Omental fat pad (tissue), 4 donors: ENCODE data around the gene SMARCD1. TPM values are rescaled to one million over a fixed set of nuclear protein-coding genes. Genes with fewer than 3 reads are reported as not detected.

Source experiments
- ATAC-seq: fragments of 150-250 bp; one replicate; pipeline ENCODE4 v1.9.1; 2016; ENCODE audit warnings: mild to moderate bottlenecking, moderate library complexity; ENCODE audit not compliant: low FRiP score
- DNase-seq: peaks from one replicate; pipeline ENCODE4 v3.0.0-alpha.2; 2019; ENCODE audit warnings: low spot score
- total RNA-seq, 4 donors: library from RNA; depleted of rRNA; stranded (reverse); fragments of >200 nt; gene quantifications; one replicate each; pipeline ENCODE4 v1.1.0, GENCODE V29; 2016
- TF ChIP-seq, protein P1 (sequence below), 3 donors: fragments of 450-650 bp; IDR thresholded peaks; one replicate each; pipeline ENCODE4 v1.5.1; 2016 to 2017; ENCODE audit warnings: antibody characterized with exemption in 3 of 3, mild to moderate bottlenecking in 3 of 3, moderate library complexity in 2 of 3

The SMARCD1 gene
- total RNA-seq, 4 donors from 2014 or later, result 47.7 to 80.8 (median 57.3) TPM

DNA sequence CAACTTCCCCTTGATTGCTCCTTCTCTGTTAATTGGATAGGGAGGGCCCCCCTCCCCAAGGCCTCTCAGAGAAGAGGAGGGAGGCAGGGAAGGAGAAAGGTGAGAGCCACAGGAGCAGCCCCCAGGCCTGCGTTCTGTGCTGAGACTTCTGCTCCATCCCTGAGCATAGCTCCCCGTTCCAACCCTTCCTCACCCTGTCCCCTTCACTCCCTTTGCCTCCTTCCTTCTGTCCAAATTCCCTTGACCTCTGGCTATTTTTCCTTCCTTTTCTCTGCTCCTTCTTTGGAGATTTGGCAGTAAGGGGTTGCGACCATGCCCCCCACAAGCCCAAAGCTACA is 28.5 kb upstream of the SMARCD1 start:
- no peak for ATAC-seq
- TF ChIP-seq, protein P1, sequence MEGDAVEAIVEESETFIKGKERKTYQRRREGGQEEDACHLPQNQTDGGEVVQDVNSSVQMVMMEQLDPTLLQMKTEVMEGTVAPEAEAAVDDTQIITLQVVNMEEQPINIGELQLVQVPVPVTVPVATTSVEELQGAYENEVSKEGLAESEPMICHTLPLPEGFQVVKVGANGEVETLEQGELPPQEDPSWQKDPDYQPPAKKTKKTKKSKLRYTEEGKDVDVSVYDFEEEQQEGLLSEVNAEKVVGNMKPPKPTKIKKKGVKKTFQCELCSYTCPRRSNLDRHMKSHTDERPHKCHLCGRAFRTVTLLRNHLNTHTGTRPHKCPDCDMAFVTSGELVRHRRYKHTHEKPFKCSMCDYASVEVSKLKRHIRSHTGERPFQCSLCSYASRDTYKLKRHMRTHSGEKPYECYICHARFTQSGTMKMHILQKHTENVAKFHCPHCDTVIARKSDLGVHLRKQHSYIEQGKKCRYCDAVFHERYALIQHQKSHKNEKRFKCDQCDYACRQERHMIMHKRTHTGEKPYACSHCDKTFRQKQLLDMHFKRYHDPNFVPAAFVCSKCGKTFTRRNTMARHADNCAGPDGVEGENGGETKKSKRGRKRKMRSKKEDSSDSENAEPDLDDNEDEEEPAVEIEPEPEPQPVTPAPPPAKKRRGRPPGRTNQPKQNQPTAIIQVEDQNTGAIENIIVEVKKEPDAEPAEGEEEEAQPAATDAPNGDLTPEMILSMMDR (IDR thresholded peaks at IDR 0.05), result no peak
- DNase-seq, result no peak

DNA sequence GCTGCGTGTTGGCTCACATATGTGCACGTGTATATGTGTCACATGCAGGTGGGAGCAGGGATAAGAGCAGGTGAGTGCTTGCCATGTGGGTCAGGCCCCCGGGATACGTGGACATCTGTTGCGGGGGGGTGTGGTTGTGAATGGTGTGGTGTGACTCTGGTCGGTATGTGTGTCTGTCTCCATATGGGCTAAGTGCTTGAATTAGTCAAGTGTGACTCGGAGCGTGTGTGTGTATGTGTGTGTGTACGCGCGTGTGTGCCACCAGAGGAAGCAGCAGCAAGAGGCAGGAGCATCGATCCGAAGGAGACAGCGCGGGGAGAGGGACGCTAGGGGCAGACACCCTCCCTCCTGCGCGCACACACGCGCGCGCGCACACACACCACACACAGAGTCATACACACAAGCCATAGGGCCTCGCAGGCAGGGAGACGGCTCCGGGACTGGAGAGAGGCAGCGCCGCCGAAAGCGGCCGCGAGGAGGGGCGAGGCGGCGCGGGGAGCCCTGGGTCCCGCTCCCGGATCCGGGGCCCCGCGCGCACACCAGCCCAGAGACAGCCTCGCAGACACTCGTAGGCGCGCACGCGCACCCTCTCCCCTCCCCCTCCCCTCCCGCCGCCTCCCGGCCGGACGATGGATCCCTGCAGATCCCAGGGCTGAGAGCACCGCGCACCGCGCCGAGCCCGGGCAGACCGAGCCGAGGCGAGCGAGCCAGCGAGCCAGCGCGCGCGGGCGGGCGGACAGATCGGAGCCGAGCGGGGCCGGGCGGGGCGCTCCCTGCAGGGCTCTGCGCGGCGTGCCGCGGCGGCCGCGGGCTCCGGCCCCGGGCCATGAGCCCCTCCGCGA is 27.9 kb upstream of the SMARCD1 start, which contains the start of gene ASIC1:
ASIC1 (plus strand) TSS at position 597 of the 842 bp plus-strand sequence. CDS start 1,171 bp downstream, outside the sequence.
- ATAC-seq, result peak; percentile 68

DNA sequence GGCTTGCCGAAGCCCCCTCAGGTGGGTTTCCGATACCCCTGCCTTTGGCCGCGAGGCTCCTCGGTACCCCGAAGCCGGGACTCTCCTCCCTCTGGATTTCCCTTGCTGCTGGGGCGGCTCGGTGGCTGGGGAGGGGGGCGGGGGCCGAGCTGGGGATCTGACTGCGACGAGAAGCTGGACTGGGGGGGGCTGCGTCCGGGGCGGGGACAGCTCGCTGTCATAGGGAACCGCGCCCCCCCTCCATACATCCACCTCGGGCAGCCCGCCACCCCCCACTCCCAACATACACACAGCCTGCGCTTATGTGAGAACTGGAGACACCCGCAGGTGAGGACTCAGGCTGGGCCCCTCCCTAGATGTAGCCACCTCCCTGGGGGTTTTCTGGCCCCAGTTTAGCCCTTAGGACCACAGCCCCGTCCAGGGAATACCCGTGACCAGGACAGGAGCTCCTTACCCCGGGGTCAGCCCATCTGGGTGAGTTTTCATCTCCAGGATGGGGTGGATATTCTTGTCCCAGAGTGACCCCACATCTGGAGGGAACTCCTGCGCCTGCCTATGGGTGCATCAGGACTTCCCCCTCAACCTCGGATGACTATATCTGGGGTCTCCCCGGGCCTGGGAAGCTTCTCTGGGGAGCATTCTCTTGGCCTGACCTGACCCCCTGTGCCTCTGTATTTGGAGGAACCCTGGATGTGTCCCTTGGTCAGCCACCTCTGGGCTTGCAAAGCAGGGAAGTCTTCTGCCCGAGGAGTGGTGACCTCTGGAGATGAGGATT is 27.1 kb upstream of the SMARCD1 start:
- TF ChIP-seq, protein P1 (IDR thresholded peaks at IDR 0.05), result no peak
- ATAC-seq (no peak), DNase-seq (no peak)

More for the DNA sequence above, 27.9 kb upstream of the SMARCD1 start, which contains the start of gene ASIC1:
- no peak for DNase-seq
- TF ChIP-seq, protein P1 (IDR thresholded peaks at IDR 0.05), result no peak

DNA sequence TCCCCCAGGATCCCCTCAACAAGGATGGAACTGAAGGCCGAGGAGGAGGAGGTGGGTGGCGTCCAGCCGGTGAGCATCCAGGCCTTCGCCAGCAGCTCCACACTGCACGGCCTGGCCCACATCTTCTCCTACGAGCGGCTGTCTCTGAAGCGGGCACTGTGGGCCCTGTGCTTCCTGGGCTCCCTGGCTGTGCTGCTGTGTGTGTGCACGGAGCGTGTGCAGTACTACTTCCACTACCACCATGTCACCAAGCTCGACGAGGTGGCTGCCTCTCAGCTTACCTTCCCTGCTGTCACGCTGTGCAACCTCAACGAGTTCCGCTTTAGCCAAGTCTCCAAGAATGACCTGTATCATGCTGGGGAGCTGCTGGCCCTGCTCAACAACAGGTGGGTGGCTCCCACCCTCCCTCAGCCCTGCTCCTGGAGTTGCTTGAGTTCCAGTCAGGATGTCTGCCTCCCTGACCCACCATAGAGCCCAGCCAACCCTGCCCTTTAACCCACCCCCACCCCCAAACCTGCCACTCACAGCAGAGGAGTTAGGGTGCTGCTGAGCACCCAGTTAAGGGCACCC is 26.3 kb upstream of the SMARCD1 start:
- TF ChIP-seq, protein P1 (IDR thresholded peaks at IDR 0.05), result no peak
- DNase-seq (no peak), ATAC-seq (no peak)

DNA sequence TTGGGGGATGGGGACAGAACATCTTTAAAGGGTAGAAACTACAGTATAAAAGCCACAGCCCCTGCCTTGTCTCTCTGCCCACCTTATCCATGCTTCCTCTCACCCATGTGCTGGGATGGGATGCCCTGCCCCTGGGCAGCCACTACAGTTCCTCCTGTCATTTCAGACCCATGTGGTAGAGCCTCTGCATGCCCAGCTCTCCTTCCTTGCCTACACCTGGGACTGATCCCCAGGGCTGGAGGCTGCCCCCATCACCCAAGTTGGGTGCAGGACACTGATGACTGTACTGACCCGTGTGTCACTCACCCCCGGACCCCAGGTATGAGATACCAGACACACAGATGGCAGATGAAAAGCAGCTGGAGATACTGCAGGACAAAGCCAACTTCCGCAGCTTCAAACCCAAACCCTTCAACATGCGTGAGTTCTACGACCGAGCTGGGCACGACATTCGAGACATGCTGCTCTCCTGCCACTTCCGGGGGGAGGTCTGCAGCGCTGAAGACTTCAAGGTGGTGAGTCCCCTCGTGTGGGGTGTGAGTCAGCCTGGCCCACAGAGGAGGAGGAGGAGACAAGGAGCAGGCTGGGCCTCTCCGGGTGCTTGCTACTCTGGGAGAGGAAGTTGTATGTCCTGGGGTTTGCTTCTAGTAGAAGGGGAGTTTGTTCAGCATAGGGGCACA is 25.6 kb upstream of the SMARCD1 start:
- no peak for ATAC-seq
- no peak for DNase-seq
- TF ChIP-seq, protein P1 (IDR thresholded peaks at IDR 0.05), result no peak

DNA sequence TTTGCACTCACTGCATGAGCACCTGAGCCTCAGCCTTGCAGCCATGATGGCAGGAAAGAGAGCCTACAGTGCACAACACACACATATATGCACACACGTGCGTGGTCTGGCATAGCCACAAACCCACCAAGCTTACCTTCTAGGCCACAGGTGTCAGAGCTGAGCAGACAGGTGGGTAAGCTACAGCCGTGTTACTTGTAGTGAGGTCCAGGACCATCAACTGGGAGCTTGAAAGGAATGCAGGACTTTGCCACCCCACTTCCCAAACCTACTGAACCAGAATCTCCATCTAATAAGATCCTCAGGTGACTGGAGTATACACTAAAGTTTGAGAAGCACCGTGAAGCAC is 25.0 kb upstream of the SMARCD1 start:
- TF ChIP-seq, protein P1 (IDR thresholded peaks at IDR 0.05), result no peak
- ATAC-seq, result no peak
- DNase-seq, result no peak
